ENCODE results near the gene SMIM17. TPM values are rescaled to one million over a fixed set of nuclear protein-coding genes. Genes with fewer than 3 reads are reported as not detected.

Gene SMIM17
- total and polyA plus RNA-seq, 2 of the 4 experiments (the other 2 are of a cell fraction) = not detected

GRCh38 chr19:56661248-56661647 is 18.3 kb downstream of the SMIM17 start:
- 50% methylated on average over 1 of the region's 3 CpGs; no CpG with 5 or more reads in 1 of the 2 experiments for WGBS, 2 experiments (ENCODE audit: extremely low coverage in 2 of 2, insufficient read length in 1 of 2)
- peaks cover 51% of the 10 kb centered on the region for H3K9me3 ChIP-seq (ENCODE audit: control insufficient read depth, insufficient read depth, low read length)

More at GRCh38 chr19:56661248-56661647, 18.3 kb downstream of the SMIM17 start:
- no peak overlapping the region for H2BK15ac ChIP-seq (ENCODE audit: low read depth, low read length)
- H4K20me1 ChIP-seq (ENCODE audit: insufficient read depth, low read length) = no peaks in the 10 kb centered on the region
- H3K27me3 ChIP-seq (ENCODE audit: control insufficient read depth, insufficient read depth, low read length) = no peaks in the 10 kb centered on the region
- no peaks in the 10 kb centered on the region for H3K9me1 ChIP-seq (ENCODE audit: insufficient read depth, low read length)
- no peak overlapping the region for H3K4me2 ChIP-seq (ENCODE audit: low read depth, low read length)
- ATAC-seq (ENCODE audit: low read depth) (no peak), DNase-seq (no peak)
- no peak overlapping the region for H3K14ac ChIP-seq (replicated peaks; ENCODE audit: low read depth, low read length)
- TF ChIP-seq ELK1 (IDR thresholded peaks at IDR 0.05; ENCODE audit: borderline replicate concordance, low read depth, low read length) (no peak), MAFK (IDR thresholded peaks at IDR 0.05; ENCODE audit: low read depth, low read length) (no peak), RFX5 (IDR thresholded peaks at IDR 0.05; ENCODE audit: low read depth, low read length) (no peak), BHLHE40 (IDR thresholded peaks at IDR 0.05; ENCODE audit: low read depth, low read length) (no peak), RAD21 (IDR thresholded peaks at IDR 0.05; ENCODE audit: low read length) (no peak), NFE2L2 (IDR thresholded peaks at IDR 0.05; ENCODE audit: low read depth, low read length) (no peak), CEBPB (IDR thresholded peaks at IDR 0.05; ENCODE audit: low read depth, low read length) (no peak), SMC3 (IDR thresholded peaks at IDR 0.05; ENCODE audit: low read depth, low read length) (no peak), MXI1 (IDR thresholded peaks at IDR 0.05; ENCODE audit: borderline replicate concordance, low read depth, low read length) (no peak)
- no peak overlapping the region for H4K5ac ChIP-seq (ENCODE audit: low read depth, low read length)
- H3K23ac ChIP-seq (ENCODE audit: low read depth, low read length) = no peak overlapping the region
- no peak overlapping the region for H3K18ac ChIP-seq (ENCODE audit: low read depth, low read length)
- H3K9ac ChIP-seq (ENCODE audit: low read depth, low read length) = no peak overlapping the region
- in situ Hi-C loops (cut with MboI; ENCODE audit: low sequenced_read_pairs) = no loop called here
- no peaks in the 10 kb centered on the region for H3K36me3 ChIP-seq (ENCODE audit: control insufficient read depth, insufficient read depth, low read length)
- no peak overlapping the region for H3K56ac ChIP-seq (ENCODE audit: extremely low read depth, insufficient read depth, low read length)
- no peak overlapping the region for H2AFZ ChIP-seq (replicated peaks; ENCODE audit: low read length, poor library complexity)
- H2BK20ac ChIP-seq (ENCODE audit: low read depth, low read length) = no peak overlapping the region
- no peak overlapping the region for H3K27ac ChIP-seq (ENCODE audit: insufficient read depth, low read length)
- H3K4me1 ChIP-seq (ENCODE audit: control insufficient read depth, insufficient read depth, low read length) = no peaks in the 10 kb centered on the region
- no peaks in the 10 kb centered on the region for H3K79me1 ChIP-seq (ENCODE audit: low read depth in 1 of 2, low read length in 2 of 2)
- H3K4me3 ChIP-seq (ENCODE audit: insufficient read depth, low read depth, low read length) = no peak overlapping the region
- no peak overlapping the region for H3K4ac ChIP-seq (ENCODE audit: low read depth, low read length)
- no peak overlapping the region for H2AK5ac ChIP-seq (ENCODE audit: low read depth, low read length)
- no peak overlapping the region for H2BK120ac ChIP-seq (ENCODE audit: low read depth, low read length)
- H2BK5ac ChIP-seq (ENCODE audit: low read depth, low read length, poor library complexity, severe bottlenecking) = no peak overlapping the region
- dilution Hi-C loops (cut with HindIII; ENCODE audit: low sequenced_read_pairs, unreplicated experiment) = no loop called here
- ChIA-PET POLR2A (ENCODE audit: unreplicated experiment) (no interaction called here), CTCF (no interaction called here)
- peak overlapping the region; percentile 50 for H2AK9ac ChIP-seq (replicated peaks; ENCODE audit: low read depth, low read length, poor library complexity)
- no peak overlapping the region for H4K8ac ChIP-seq (ENCODE audit: low read depth in 2 of 2, low read length in 2 of 2)
- intact Hi-C loops (cut with micrococcal nuclease) = no loop called here
- no TSS peak for BruUV-seq (replicated peaks)
- no peak overlapping the region for H4K91ac ChIP-seq (ENCODE audit: insufficient read depth, low read depth, low read length)

Data from IMR-90 (cell line).